Adrenal gland (tissue), 5 donors: ENCODE measurements around the gene TNFRSF14.

ENCODE experiments used
- POLR2A ChIP-seq, 2 donors: fragments of 450-650 bp; IDR thresholded peaks; one replicate each; pipeline ENCODE4 v1.6.1; 2017; ENCODE audit warnings: antibody characterized with exemption in 2 of 2, mild to moderate bottlenecking in 2 of 2, moderate library complexity in 1 of 2
- TF ChIP-seq, protein P1 (sequence below), 6 experiments: fragments of 450-650 bp in 4 of 6; fragments of 200-600 bp in 2 of 6; sonication (generic) in 1 of 6; IDR thresholded peaks; 1 replicate in 5 of 6; 2 replicates in 1 of 6; pipeline versions ENCODE4 v1.5.1 to v1.8.0; 2016 to 2021; ENCODE audit warnings: antibody characterized with exemption in 6 of 6, mild to moderate bottlenecking in 2 of 6, moderate library complexity in 1 of 6
- donor health status: DM: no; HTN: no; CAD: no.

DNA sequence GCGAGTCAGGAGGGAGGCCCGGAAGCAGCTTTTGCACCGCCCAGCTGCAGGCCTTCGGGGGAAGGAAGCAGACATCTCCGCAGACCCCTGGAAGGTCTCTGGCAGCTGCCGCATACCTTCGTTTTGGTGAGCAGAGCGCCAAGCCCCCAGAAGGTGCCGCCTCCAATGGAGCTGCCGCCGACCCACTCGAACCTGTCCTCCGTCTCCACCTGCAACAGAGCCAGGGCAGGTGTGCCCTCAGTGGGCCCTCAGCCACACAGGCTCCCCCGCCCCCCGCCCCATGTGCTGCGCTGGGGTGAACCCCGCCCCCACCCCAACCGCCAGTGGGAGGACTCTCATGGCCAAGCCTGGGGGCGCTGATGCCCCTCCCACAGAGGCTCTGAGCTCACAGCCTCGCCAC is 36.0 kb upstream of the TNFRSF14 start:
- TF ChIP-seq, protein P1, sequence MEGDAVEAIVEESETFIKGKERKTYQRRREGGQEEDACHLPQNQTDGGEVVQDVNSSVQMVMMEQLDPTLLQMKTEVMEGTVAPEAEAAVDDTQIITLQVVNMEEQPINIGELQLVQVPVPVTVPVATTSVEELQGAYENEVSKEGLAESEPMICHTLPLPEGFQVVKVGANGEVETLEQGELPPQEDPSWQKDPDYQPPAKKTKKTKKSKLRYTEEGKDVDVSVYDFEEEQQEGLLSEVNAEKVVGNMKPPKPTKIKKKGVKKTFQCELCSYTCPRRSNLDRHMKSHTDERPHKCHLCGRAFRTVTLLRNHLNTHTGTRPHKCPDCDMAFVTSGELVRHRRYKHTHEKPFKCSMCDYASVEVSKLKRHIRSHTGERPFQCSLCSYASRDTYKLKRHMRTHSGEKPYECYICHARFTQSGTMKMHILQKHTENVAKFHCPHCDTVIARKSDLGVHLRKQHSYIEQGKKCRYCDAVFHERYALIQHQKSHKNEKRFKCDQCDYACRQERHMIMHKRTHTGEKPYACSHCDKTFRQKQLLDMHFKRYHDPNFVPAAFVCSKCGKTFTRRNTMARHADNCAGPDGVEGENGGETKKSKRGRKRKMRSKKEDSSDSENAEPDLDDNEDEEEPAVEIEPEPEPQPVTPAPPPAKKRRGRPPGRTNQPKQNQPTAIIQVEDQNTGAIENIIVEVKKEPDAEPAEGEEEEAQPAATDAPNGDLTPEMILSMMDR (IDR thresholded peaks at IDR 0.05), result no peak
- TF ChIP-seq POLR2A (IDR thresholded peaks at IDR 0.05), result no peak
